Common myeloid progenitor, CD34-positive (primary cell): ENCODE results near the gene SEC31A. TPM values are rescaled to one million over a fixed set of nuclear protein-coding genes. Genes with fewer than 3 reads are reported as not detected.

ENCODE experiments used
- CTCF ChIA-PET: fragments of 350-600 bp; sonication (Branson Sonifier 250); formaldehyde crosslinking; loops from one replicate; lab custom pipeline; 2021; ENCODE audit warnings: antibody characterized with exemption; lab: Charles Lee
- POLR2A ChIA-PET: fragments of 350-600 bp; sonication (Branson Sonifier 250); formaldehyde crosslinking; loops from one replicate; lab custom pipeline; 2021; ENCODE audit warnings: antibody characterized with exemption; lab: Charles Lee
- DNase-seq, 3 donors: peaks; one replicate each; pipeline versions ENCODE4 v3.0.0 to v3.0.0-alpha.2; 2013
- H3K27ac ChIP-seq, 2 experiments: 1 replicate in 1 of 2; 2 replicates in 1 of 2; pipeline ENCODE4 v1.7.0; 2013; ENCODE audit warnings: inconsistent platforms in 2 of 2, low read length in 2 of 2, mild to moderate bottlenecking in 2 of 2, low read depth in 1 of 2, moderate library complexity in 1 of 2; ENCODE audit not compliant: severe bottlenecking in 2 of 2, insufficient read depth in 1 of 2, poor library complexity in 1 of 2
- H3K27me3 ChIP-seq, 5 experiments: replicated peaks in 2 of 5; 1 replicate in 3 of 5; 2 replicates in 2 of 5; pipeline versions ENCODE4 v1.6.1 to v1.7.0; 2013; ENCODE audit warnings: low read length in 4 of 5, mild to moderate bottlenecking in 2 of 5, moderate library complexity in 2 of 5, inconsistent platforms in 1 of 5; ENCODE audit not compliant: insufficient read depth in 5 of 5, control insufficient read depth in 4 of 5
- H3K36me3 ChIP-seq, 4 experiments: 1 replicate in 2 of 4; 2 replicates in 2 of 4; pipeline versions ENCODE4 v1.6.1 to v1.7.0; 2013; ENCODE audit warnings: low read length in 3 of 4, control low read depth in 1 of 4, mild to moderate bottlenecking in 1 of 4; ENCODE audit not compliant: control insufficient read depth in 4 of 4, insufficient read depth in 4 of 4
- H3K4me1 ChIP-seq, 4 experiments: 1 replicate in 3 of 4; 2 replicates in 1 of 4; pipeline versions ENCODE4 v1.6.1 to v1.7.1; 2013; ENCODE audit warnings: low read length in 3 of 4, mild to moderate bottlenecking in 3 of 4, control low read depth in 1 of 4, inconsistent platforms in 1 of 4, moderate library complexity in 1 of 4; ENCODE audit not compliant: control insufficient read depth in 4 of 4, insufficient read depth in 4 of 4; ENCODE audit errors: control extremely low read depth in 1 of 4
- H3K4me3 ChIP-seq, 7 experiments: 1 replicate in 4 of 7; 2 replicates in 3 of 7; pipeline versions ENCODE4 v1.5.1 to v1.7.0; 2013; ENCODE audit warnings: mild to moderate bottlenecking in 7 of 7, low read length in 6 of 7, moderate library complexity in 6 of 7, inconsistent platforms in 2 of 7, low read depth in 2 of 7, control low read depth in 1 of 7; ENCODE audit not compliant: insufficient read depth in 4 of 7, control insufficient read depth in 1 of 7; ENCODE audit errors: extremely low read depth in 1 of 7
- H3K9me3 ChIP-seq, 5 experiments: 1 replicate in 4 of 5; 2 replicates in 1 of 5; pipeline versions ENCODE4 v1.6.1 to v1.7.1; 2013; ENCODE audit warnings: low read length in 4 of 5, mild to moderate bottlenecking in 2 of 5, inconsistent platforms in 1 of 5, low read depth in 1 of 5, moderate library complexity in 1 of 5; ENCODE audit not compliant: control insufficient read depth in 4 of 5, insufficient read depth in 2 of 5; ENCODE audit errors: control extremely low read depth in 1 of 5
- WGBS: methylation state at CpG from one replicate; pipeline ENCODE4 v1.1.5; 2013; ENCODE audit not compliant: insufficient coverage; 5-methylcytosine and 5-hydroxymethylcytosine counted together
- polyA plus RNA-seq: library from polyadenylated mRNA; unstranded; fragments of 120-200 nt; gene quantifications from one replicate; pipeline ENCODE4 v1.2.1, GENCODE V29; 2013

Gene SEC31A
- 152 TPM for polyA plus RNA-seq

DNA sequence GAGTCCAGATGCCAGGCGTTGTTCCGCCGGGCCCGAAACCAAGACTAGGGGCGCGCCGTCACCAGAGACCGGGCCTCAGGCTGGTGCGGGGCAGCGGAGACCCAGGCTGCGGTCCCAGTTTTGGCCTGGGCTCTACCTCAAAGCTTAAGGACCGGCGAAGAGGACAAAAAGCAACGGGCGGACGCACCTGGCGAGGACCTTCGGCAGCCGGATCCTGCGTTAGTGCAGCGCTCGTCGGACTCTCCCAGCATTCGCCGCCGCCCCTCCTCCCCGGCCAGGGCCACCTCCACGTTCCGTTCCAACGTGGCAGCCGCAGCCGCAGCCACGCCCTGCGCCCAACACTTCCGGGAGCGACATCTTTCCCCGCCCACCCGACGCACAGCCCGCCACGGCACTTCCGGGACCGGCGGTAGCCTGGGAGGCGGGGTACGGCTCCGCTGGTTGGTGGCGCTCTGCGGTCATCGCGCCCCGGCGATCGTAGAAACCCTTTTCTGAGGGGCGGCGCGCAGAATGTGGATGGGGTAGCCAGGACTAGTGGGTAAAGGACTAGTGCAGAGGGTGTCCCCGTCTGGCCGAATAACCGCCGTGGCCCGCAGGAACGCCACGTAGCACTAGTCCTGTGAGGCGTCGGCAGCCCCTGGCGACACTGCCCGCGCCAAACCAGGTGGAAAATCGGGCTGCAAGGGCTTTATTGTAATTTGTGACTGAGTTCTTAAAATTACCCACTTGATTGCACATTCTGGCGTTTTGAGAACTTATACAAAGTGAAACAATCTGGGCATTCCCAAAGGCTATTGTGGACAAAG, at the start of gene SEC31A:
Gene SEC31A (minus strand): TSS at position 253 of the 806 bp plus-strand sequence. CDS start 9,217 bp downstream, outside the sequence.
- H3K9me3 ChIP-seq = no peaks in the 10 kb centered on the region
- CTCF ChIA-PET = no interaction called here
- H3K4me3 ChIP-seq = peak within 1 kb of the TSS; percentile 82 to 100 (median 96)
- peak; percentile 95 to 98 (median 98) for DNase-seq
- POLR2A ChIA-PET = interaction anchor here (1.2 kb wide), 1 partner anchor 8 kb away, joined by 5 read pairs; no protein-coding TSS in a partner anchor
- peaks cover 7 to 33% (median 17%) of the 10 kb centered on the region in 4 experiments for H3K36me3 ChIP-seq
- WGBS = 0% methylated on average over 52 of the region's 71 CpGs
- H3K4me1 ChIP-seq = peaks cover 16 to 20% (median 18%) of the 10 kb centered on the region in 4 experiments
- H3K27ac ChIP-seq = peak within 1 kb of the TSS; percentile 92 to 96
- H3K27me3 ChIP-seq = no peaks in the 10 kb centered on the region

- no peaks in the 10 kb centered on the region for H3K27me3 ChIP-seq
- ChIA-PET CTCF (interaction anchor here (1.0 to 2.0 kb wide), 3 partner anchors 16 to 19 kb away, joined by 3 to 4 read pairs (median 4); no protein-coding TSS in a partner anchor), POLR2A (no interaction called here)
- H3K36me3 ChIP-seq = peaks cover 21 to 65% (median 38%) of the 10 kb centered on the region in 4 experiments
- H3K9me3 ChIP-seq = no peaks in the 10 kb centered on the region
- no peak for DNase-seq
- no CpG with 5 or more reads among the region's 2 CpGs for WGBS
- no peak overlapping the region for H3K4me3 ChIP-seq
- H3K4me1 ChIP-seq = no peaks in the 10 kb centered on the region
- H3K27ac ChIP-seq = no peak overlapping the region
These were observed 48.5 kb upstream of the SEC31A start for GRCh38 chr4:82939414-82939813.

- no peaks in the 10 kb centered on the region for H3K4me1 ChIP-seq
- no peak for DNase-seq
- H3K36me3 ChIP-seq = peaks cover 19 to 61% (median 35%) of the 10 kb centered on the region in 4 experiments
- no peak overlapping the region for H3K4me3 ChIP-seq
- no peak overlapping the region for H3K27ac ChIP-seq
- no peaks in the 10 kb centered on the region for H3K9me3 ChIP-seq
- ChIA-PET POLR2A (no interaction called here), CTCF (no interaction called here)
- no peaks in the 10 kb centered on the region for H3K27me3 ChIP-seq
These were observed 43.5 kb upstream of the SEC31A start for GRCh38 chr4:82934441-82934840.

DNA sequence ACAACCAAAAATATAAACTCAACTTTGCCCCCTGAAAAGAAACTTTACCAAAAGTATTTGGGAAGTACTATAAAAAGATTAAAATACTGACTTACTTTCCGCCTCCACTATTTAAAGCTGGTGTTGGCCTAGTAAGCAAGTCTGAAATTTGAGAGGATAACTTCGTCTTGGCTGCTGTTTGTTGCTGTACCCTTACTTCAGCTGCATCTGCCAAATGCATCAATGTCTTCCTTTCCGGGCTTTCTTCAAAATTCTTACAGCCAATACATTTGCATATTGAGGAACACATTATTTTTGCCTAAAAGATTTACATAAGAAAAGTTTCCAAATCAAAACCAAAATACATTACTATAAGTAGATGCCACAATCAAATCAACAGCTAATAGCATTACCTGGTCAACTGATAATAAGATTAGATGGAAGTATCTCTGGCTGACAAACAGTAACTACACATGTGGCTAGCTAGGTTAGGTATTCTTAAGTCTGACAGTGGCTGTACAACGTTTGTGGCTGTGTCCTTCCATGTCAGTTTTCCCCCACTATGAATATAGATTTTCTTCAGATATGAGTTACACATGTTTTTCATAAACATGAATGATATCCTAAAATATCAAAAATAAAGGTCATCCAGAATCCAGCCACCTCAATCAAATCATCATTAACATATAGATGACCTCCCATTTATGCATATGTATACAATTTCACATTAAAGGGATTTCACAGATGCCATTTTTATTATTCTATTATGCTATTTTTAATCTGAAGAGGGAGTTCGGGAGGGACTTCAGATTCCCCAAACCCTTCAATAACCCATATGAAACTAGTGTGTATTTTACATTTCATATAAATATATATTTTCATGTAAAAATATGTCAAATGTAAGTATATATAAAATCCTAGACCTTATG, 40.1 kb upstream of the SEC31A start:
- CTCF ChIA-PET = interaction anchor here (1.7 to 2.3 kb wide), 2 partner anchors 10 to 29 kb away, joined by 4 to 6 read pairs; no protein-coding TSS in a partner anchor

GRCh38 chr4:82921795-82922194, 30.8 kb upstream of the SEC31A start:
- CTCF ChIA-PET = interaction anchor here (0.7 to 1.3 kb wide), 2 partner anchors 9 to 46 kb away, joined by 4 to 6 read pairs; no protein-coding TSS in a partner anchor

More for the DNA sequence above, 40.1 kb upstream of the SEC31A start:
- H3K27me3 ChIP-seq = no peaks in the 10 kb centered on the region
- 100% methylated on average over 2 of the region's 5 CpGs for WGBS
- no peak overlapping the region for H3K4me3 ChIP-seq
- peaks cover 13 to 46% (median 28%) of the 10 kb centered on the region in 4 experiments for H3K36me3 ChIP-seq
- no peak overlapping the region for H3K27ac ChIP-seq
- POLR2A ChIA-PET = no interaction called here
- DNase-seq = no peak
- no peaks in the 10 kb centered on the region for H3K9me3 ChIP-seq
- H3K4me1 ChIP-seq = no peaks in the 10 kb centered on the region

GRCh38 chr4:82919386-82919785, 28.4 kb upstream of the SEC31A start:
- POLR2A ChIA-PET = no interaction called here

More at GRCh38 chr4:82921795-82922194, 30.8 kb upstream of the SEC31A start:
- Histone ChIP-seq H3K27ac (no peak overlapping the region), H3K4me3 (no peak overlapping the region), H3K27me3 (no peaks in the 10 kb centered on the region), H3K36me3 (peaks cover 4 to 21% (median 6%) of the 10 kb centered on the region in 4 experiments), H3K4me1 (no peaks in the 10 kb centered on the region), H3K9me3 (no peaks in the 10 kb centered on the region)
- POLR2A ChIA-PET = no interaction called here
- no peak for DNase-seq

More at GRCh38 chr4:82919386-82919785, 28.4 kb upstream of the SEC31A start:
- Histone ChIP-seq H3K9me3 (no peaks in the 10 kb centered on the region), H3K4me3 (no peak overlapping the region), H3K36me3 (peaks cover 5 to 15% (median 8%) of the 10 kb centered on the region in 4 experiments), H3K27ac (no peak overlapping the region), H3K4me1 (no peaks in the 10 kb centered on the region), H3K27me3 (no peaks in the 10 kb centered on the region)
- no peak for DNase-seq
- WGBS = no CpG with 5 or more reads among the region's 2 CpGs
- CTCF ChIA-PET = no interaction called here
